ENCODE measurements around the gene TBC1D8B.

- no peak for TF ChIP-seq PRDM1 (tag by site-specific recombination; IDR thresholded peaks at IDR 0.05)
- TF ChIP-seq CTCF (tag by site-specific recombination; IDR thresholded peaks at IDR 0.05): no peak
- TF ChIP-seq ZNF426 (tag by site-specific recombination; IDR thresholded peaks at IDR 0.05): no peak
- TF ChIP-seq ZNF202 (tag by site-specific recombination; IDR thresholded peaks at IDR 0.05; ENCODE audit: borderline replicate concordance): no peak
- TF ChIP-seq ZNF140 (tag by site-specific recombination; IDR thresholded peaks at IDR 0.05): no peak
- no peak for TF ChIP-seq SP2 (tag by site-specific recombination; IDR thresholded peaks at IDR 0.05)
- TF ChIP-seq ZSCAN16 (tag by site-specific recombination; IDR thresholded peaks at IDR 0.05): no peak
- TF ChIP-seq ZNF629 (tag by site-specific recombination; IDR thresholded peaks at IDR 0.05): no peak
- TF ChIP-seq PBX3 (CRISPR knock-in tag; IDR thresholded peaks at IDR 0.05): no peak
- no peak for TF ChIP-seq MZF1 (tag by site-specific recombination; IDR thresholded peaks at IDR 0.05; ENCODE audit: borderline replicate concordance)
- no peak for TF ChIP-seq ZNF621 (tag by site-specific recombination; IDR thresholded peaks at IDR 0.05)
- TF ChIP-seq GLI4 (tag by site-specific recombination; IDR thresholded peaks at IDR 0.05): no peak
Measured at GRCh38 chrX:106901781-106902219, 99.3 kb downstream of the TBC1D8B start.
